Prostate gland (tissue), 2 donors: Measurements from ENCODE around the gene CD80. TPM values are rescaled to one million over a fixed set of nuclear protein-coding genes. Genes with fewer than 3 reads are reported as not detected.
"Not testable (repeated sequence)": the region's sequence is repeated elsewhere in the genome, so short reads cannot be mapped to it uniquely, and the experiment has no call there.

Source experiments
- DNase-seq: peaks from one replicate; pipeline ENCODE4 v3.0.0-alpha.2; 2019; ENCODE audit warnings: low spot score
- H3K27ac ChIP-seq, 2 donors: fragments of 200-600 bp; sonication (generic); 2 replicates each; pipeline ENCODE4 v1.5.1; 2017 to 2019
- H3K27me3 ChIP-seq: fragments of 200-600 bp; sonication (generic); replicated peaks from 2 replicates; pipeline ENCODE4 v1.5.1; 2019; ENCODE audit not compliant: insufficient read depth
- H3K36me3 ChIP-seq, 2 donors: fragments of 200-600 bp; sonication (generic); 1 replicate in 1 of 2; 2 replicates in 1 of 2; pipeline versions ENCODE4 v1.5.1 to v1.8.1; 2017 to 2019
- H3K4me1 ChIP-seq: fragments of 200-600 bp; sonication (generic); replicated peaks from 2 replicates; pipeline ENCODE4 v1.5.1; 2019
- H3K4me3 ChIP-seq, 2 donors: fragments of 200-600 bp; sonication (generic); 2 replicates each; pipeline ENCODE4 v1.5.1; 2017 to 2019
- H3K9me3 ChIP-seq: fragments of 200-600 bp; sonication (generic); 2 replicates; pipeline ENCODE4 v1.5.1; 2017
- POLR2A ChIP-seq: fragments of 450-650 bp; IDR thresholded peaks from one replicate; pipeline ENCODE4 v1.6.1; 2016; ENCODE audit warnings: antibody characterized with exemption, mild to moderate bottlenecking
- POLR2AphosphoS5 ChIP-seq: sonication (generic); formaldehyde crosslinking; IDR thresholded peaks from one replicate; pipeline ENCODE4 v1.6.1; 2017; ENCODE audit warnings: antibody characterized with exemption
- WGBS: methylation state at CpG from one replicate; pipeline ENCODE4 v1.1.5; 2018; 5-methylcytosine and 5-hydroxymethylcytosine counted together
- intact Hi-C: fragments of 100-400 bp; cut with DNase I; formaldehyde crosslinking; loops from one replicate; pipeline ENCODE4 v1.14.2; 2022
- total RNA-seq, 2 donors: library from RNA; depleted of rRNA; stranded (reverse); fragments of >200 nt; gene quantifications; one replicate each; pipeline ENCODE4 v1.1.0, GENCODE V29; 2016
- TF ChIP-seq, protein P1 (sequence below), 4 experiments: fragments of 200-600 bp in 2 of 4; fragments of 450-650 bp in 2 of 4; sonication (generic) in 2 of 4; IDR thresholded peaks; 1 replicate in 3 of 4; 2 replicates in 1 of 4; pipeline ENCODE4 v1.5.1; 2016 to 2019; ENCODE audit warnings: antibody characterized with exemption in 4 of 4, mild to moderate bottlenecking in 2 of 4, moderate library complexity in 2 of 4

CD80 gene
- total RNA-seq, 2 donors from 2014 or later: not detected

DNA sequence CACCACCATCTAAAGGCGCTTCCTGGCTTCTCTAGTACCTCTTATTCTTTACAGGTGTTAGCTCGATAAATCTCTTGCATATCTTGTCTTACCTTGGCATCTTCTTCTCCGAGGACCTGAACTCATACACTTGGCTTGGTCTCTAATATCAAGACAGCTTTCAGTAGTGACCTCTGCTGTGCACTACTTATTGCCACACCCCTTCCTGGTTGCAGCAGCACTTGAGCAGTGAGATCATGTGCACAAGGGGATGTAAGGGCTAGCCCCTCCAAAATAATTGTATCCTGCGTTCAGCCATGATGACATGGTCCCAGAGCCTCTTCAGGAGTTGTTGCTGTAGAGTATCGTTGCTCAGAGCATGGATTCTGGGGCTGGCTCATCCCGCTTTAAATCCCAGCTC, 37.0 kb upstream of the CD80 start:
- Histone ChIP-seq H3K27me3 (no peaks in the 10 kb centered on the region), H3K4me3 (no peak overlapping the region), H3K36me3 (no peaks in the 10 kb centered on the region), H3K9me3 (no peaks in the 10 kb centered on the region), H3K4me1 (no peaks in the 10 kb centered on the region), H3K27ac (no peak overlapping the region)
- no peak for DNase-seq
- TF ChIP-seq POLR2A (no peak), POLR2AphosphoS5 (no peak)
- TF ChIP-seq, protein P1, sequence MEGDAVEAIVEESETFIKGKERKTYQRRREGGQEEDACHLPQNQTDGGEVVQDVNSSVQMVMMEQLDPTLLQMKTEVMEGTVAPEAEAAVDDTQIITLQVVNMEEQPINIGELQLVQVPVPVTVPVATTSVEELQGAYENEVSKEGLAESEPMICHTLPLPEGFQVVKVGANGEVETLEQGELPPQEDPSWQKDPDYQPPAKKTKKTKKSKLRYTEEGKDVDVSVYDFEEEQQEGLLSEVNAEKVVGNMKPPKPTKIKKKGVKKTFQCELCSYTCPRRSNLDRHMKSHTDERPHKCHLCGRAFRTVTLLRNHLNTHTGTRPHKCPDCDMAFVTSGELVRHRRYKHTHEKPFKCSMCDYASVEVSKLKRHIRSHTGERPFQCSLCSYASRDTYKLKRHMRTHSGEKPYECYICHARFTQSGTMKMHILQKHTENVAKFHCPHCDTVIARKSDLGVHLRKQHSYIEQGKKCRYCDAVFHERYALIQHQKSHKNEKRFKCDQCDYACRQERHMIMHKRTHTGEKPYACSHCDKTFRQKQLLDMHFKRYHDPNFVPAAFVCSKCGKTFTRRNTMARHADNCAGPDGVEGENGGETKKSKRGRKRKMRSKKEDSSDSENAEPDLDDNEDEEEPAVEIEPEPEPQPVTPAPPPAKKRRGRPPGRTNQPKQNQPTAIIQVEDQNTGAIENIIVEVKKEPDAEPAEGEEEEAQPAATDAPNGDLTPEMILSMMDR (IDR thresholded peaks at IDR 0.05): no peak
- intact Hi-C loops: no loop called here
- WGBS: 91% methylated on average over 6 of the region's 6 CpGs

DNA sequence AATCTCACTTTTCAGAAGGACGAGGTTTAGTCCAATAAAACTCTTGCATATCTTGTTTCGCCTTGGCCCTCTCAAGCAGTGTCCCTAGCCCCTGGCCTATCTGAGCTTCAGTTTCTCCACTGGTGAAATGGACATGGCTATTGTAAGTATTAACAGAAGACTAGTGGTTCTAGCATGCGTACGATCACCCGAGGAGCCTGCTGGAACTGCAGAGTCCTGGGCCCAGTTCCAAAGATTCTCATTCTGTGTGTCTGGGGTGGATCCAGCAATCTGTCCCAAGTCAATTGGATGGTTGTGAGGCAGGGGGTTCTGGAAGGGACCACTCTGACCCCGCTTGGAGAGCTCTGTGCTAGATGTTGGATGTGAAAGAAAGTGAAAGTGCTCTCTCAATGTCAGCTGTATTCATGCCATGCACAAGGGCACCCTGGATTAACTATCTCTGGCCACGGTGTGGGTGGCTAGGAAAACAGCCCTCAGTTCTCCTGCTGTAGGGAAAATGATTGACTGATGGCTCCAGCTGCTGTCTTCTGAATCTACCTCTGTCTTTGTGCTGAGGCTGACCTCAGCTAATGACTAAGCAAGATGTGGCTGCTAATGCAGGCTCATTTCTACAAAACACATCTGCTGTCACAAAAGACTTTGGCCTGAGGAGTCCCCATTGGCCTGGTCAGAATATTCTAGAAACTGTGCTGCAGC, 36.4 kb upstream of the CD80 start:
- Histone ChIP-seq H3K27me3 (no peaks in the 10 kb centered on the region), H3K27ac (no peak overlapping the region), H3K36me3 (no peaks in the 10 kb centered on the region), H3K9me3 (no peaks in the 10 kb centered on the region), H3K4me3 (no peak overlapping the region), H3K4me1 (no peaks in the 10 kb centered on the region)
- WGBS: 72% methylated on average over 7 of the region's 7 CpGs
- TF ChIP-seq POLR2A (no peak), POLR2AphosphoS5 (no peak)
- TF ChIP-seq, protein P1 (IDR thresholded peaks at IDR 0.05): no peak
- no peak for DNase-seq
- intact Hi-C loops: no loop called here

- H3K27ac ChIP-seq, H3K4me1 ChIP-seq, H3K4me3 ChIP-seq, intact Hi-C loops, H3K36me3 ChIP-seq, H3K9me3 ChIP-seq, H3K27me3 ChIP-seq, DNase-seq: not testable (repeated sequence)
- WGBS: 88% methylated on average over 1 of the region's 1 CpG
Measured at GRCh38 chr3:119594929-119595328, 35.5 kb upstream of the CD80 start.

GRCh38 chr3:119594066-119594465, 34.7 kb upstream of the CD80 start:
- 76% methylated on average over 5 of the region's 5 CpGs for WGBS
- no peak overlapping the region for H3K27ac ChIP-seq
- TF ChIP-seq, protein P1 (IDR thresholded peaks at IDR 0.05): no peak
- no peak for TF ChIP-seq POLR2AphosphoS5
- TF ChIP-seq POLR2A: no peak
- no peaks in the 10 kb centered on the region for H3K9me3 ChIP-seq
- H3K27me3 ChIP-seq: no peaks in the 10 kb centered on the region
- no peaks in the 10 kb centered on the region for H3K36me3 ChIP-seq
- intact Hi-C loops: no loop called here
- DNase-seq: no peak
- no peak overlapping the region for H3K4me3 ChIP-seq
- no peaks in the 10 kb centered on the region for H3K4me1 ChIP-seq

DNA sequence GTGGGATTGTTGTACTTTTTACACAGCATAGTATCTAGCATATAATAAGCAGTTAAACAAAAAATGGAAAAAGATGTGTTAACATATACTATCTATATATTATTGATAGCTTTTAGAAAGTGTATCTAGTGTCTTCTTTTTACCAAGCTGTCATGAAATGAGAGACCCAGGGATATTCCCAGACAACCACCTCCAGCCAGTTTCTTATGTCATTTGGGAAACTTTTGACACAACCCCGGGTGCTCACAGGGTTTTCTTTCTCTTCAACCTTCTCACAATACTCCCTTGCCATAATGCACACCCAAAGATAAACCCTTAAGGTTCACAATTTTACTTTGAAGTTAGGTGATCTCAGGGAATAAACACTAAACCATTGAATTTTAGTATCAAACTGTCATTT, 33.4 kb upstream of the CD80 start:
- Histone ChIP-seq H3K27ac (no peak overlapping the region), H3K4me1 (no peaks in the 10 kb centered on the region), H3K9me3 (no peaks in the 10 kb centered on the region), H3K36me3 (no peaks in the 10 kb centered on the region), H3K27me3 (no peaks in the 10 kb centered on the region), H3K4me3 (no peak overlapping the region)
- no peak for TF ChIP-seq POLR2AphosphoS5
- TF ChIP-seq, protein P1 (IDR thresholded peaks at IDR 0.05): no peak
- TF ChIP-seq POLR2A: no peak
- intact Hi-C loops: no loop called here
- WGBS: 53% methylated on average over 1 of the region's 1 CpG
- no peak for DNase-seq
